Measurements from ENCODE around the gene TMEM132D. TPM values are rescaled to one million over a fixed set of nuclear protein-coding genes. Genes with fewer than 3 reads are reported as not detected.

TMEM132D gene
- total and polyA plus RNA-seq, 2 of the 8 experiments (the other 6 are each of a cell fraction or from before 2014, with no cell fraction given): 3.5 to 10.1 TPM

- Histone ChIP-seq H3K23ac (ENCODE audit: insufficient read length) (no peak overlapping the region), H3K9ac (replicated peaks in 1 of 4; ENCODE audit: extremely low read depth in 1 of 4, low read depth in 3 of 4, low read length in 3 of 4) (no peak overlapping the region), H4K8ac (ENCODE audit: extremely low read depth, insufficient read depth, low read length) (no peak overlapping the region), H2BK12ac (ENCODE audit: low read depth, low read length) (no peak overlapping the region), H4K91ac (replicated peaks; ENCODE audit: insufficient read length, low read length) (no peak overlapping the region), H2BK15ac (ENCODE audit: low read length) (no peak overlapping the region), H3K4me3 (ENCODE audit: extremely low read depth in 1 of 4, insufficient read depth in 2 of 4, low read depth in 3 of 4, low read length in 4 of 4) (no peak overlapping the region), H3K27me3 (replicated peaks in 1 of 4; ENCODE audit: control insufficient read depth in 3 of 4, extremely low read depth in 1 of 4, insufficient read depth in 3 of 4, low read length in 3 of 4) (no peaks in the 10 kb centered on the region), H3K18ac (ENCODE audit: extremely low read depth, low read length) (no peak overlapping the region), H3K27ac (ENCODE audit: low read depth, low read length) (no peak overlapping the region), H2BK5ac (ENCODE audit: low read depth, low read length) (no peak overlapping the region), H4K5ac (ENCODE audit: insufficient read length, low read depth, low read length) (no peak overlapping the region), H2AK5ac (ENCODE audit: low read depth, low read length) (no peak overlapping the region), H4K20me1 (replicated peaks in 1 of 2; ENCODE audit: control insufficient read depth in 1 of 2, insufficient read depth in 2 of 2, low read length in 2 of 2) (no peaks in the 10 kb centered on the region), H2AFZ (ENCODE audit: low read length) (no peak overlapping the region), H2BK20ac (ENCODE audit: low read length) (no peak overlapping the region), H3K4ac (replicated peaks; ENCODE audit: insufficient read length, low read depth, low read length) (no peak overlapping the region), H3K23me2 (ENCODE audit: low read depth, low read length) (peaks cover 3% of the 10 kb centered on the region; the same call in 1 of the 2 replicates), H3K79me1 (ENCODE audit: low read depth, low read length) (no peaks in the 10 kb centered on the region), H3K79me2 (ENCODE audit: control insufficient read depth in 1 of 2, insufficient read depth in 2 of 2, low read length in 2 of 2) (no peaks in the 10 kb centered on the region), H3K56ac (replicated peaks; ENCODE audit: insufficient read length, low read depth, low read length) (no peak overlapping the region), H3K4me2 (ENCODE audit: insufficient read depth in 1 of 2, low read depth in 2 of 2, low read length in 2 of 2) (no peak overlapping the region), H2BK120ac (replicated peaks; ENCODE audit: low read depth, low read length) (no peak overlapping the region), H3K36me3 (ENCODE audit: control insufficient read depth in 2 of 4, insufficient read depth in 4 of 4, low read length in 3 of 4) (no peaks in the 10 kb centered on the region), H3K14ac (ENCODE audit: insufficient read length) (no peak overlapping the region), H3K9me3 (ENCODE audit: insufficient read depth in 2 of 2, low read depth in 1 of 2, low read length in 1 of 2) (no peaks in the 10 kb centered on the region), H3K4me1 (replicated peaks in 1 of 4; ENCODE audit: control insufficient read depth in 3 of 4, insufficient read depth in 4 of 4, low read length in 3 of 4) (peaks cover 0 to 7% (median 3%) of the 10 kb centered on the region in 4 experiments; a peak in 4 of 7 replicates)
- FAIRE-seq: no peak
- 81% methylated on average over 10 of the region's 11 CpGs; no CpG with 5 or more reads in 1 of the 2 experiments for WGBS, 2 experiments (ENCODE audit: extremely low coverage in 1 of 2, insufficient coverage in 1 of 2, insufficient read length in 1 of 2, insufficient replicate concordance in 2 of 2, low coverage in 1 of 2, low lambda C conversion rate in 2 of 2, missing lambda C conversion rate in 1 of 2)
- DNase-seq (ENCODE audit: low read depth in 1 of 2, low spot score in 2 of 2): no peak
- POLR2A ChIA-PET (ENCODE audit: partially characterized antibody): no interaction called here
- 0 out of 2 replicates have a peak, but pooled peaks have one; percentile 1 for TF ChIP-seq KDM1A (IDR thresholded peaks at IDR 0.05; ENCODE audit: borderline replicate concordance, low read length)
- TF ChIP-seq CBX8 (IDR thresholded peaks at IDR 0.05; ENCODE audit: borderline replicate concordance, low read depth, low read length): no peak
- no peak for TF ChIP-seq USF2 (IDR thresholded peaks at IDR 0.05; ENCODE audit: low read length)
- CTCF ChIA-PET (ENCODE audit: partially characterized antibody): interaction anchor here (0.6 to 1.7 kb wide), 4 partner anchors 12 to 876 kb away, joined by 3 to 5 read pairs (median 4); no protein-coding TSS in a partner anchor
Measured at GRCh38 chr12:129150721-129151120, 753.1 kb downstream of the TMEM132D start.

Data from H1 (cell line).